HG03520 (cell line): Measurements from ENCODE around the gene CCNB2.
A peak's percentile ranks its signal among the peaks of the same experiment; 100 is the strongest.
"Not testable (repeated sequence)": the region's sequence is repeated elsewhere in the genome, so short reads cannot be mapped to it uniquely, and the experiment has no call there.

Source experiments
- ATAC-seq: cut with Tn5 transposase; IDR thresholded peaks from one replicate; pipeline ENCODE4 v1.9.1; 2021; ENCODE audit warnings: mild to moderate bottlenecking, moderate library complexity; ENCODE audit not compliant: unreplicated experiment

The CCNB2 gene

DNA sequence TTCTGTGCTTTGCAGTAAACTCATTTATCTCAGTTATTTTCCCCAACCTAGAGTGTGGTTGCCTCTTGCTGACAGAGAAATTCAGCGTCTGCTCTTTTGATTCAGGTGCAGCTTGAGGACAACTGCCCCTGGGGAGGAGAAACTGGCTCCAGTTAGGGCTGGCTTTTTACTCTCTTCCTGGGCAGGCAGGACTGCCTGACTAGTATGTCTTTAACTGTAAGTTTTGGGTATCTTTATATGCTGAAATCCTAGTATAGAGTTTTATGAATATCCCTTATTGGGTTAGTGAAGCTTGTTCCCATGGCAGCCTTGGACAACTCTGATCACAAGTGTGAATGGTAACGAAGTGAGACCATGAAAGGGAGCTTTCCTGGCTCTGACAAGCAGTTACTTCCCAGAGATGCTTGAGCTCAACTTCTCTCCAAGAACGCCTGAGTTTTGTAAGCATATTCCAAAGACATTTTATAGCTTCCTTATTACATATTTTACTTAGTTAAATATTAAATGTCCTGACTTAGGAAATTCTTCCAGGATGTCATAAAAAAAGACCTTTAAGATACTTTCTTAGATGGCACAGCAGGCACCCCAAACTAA, 27.1 kb downstream of the CCNB2 start:
- no peak for ATAC-seq

DNA sequence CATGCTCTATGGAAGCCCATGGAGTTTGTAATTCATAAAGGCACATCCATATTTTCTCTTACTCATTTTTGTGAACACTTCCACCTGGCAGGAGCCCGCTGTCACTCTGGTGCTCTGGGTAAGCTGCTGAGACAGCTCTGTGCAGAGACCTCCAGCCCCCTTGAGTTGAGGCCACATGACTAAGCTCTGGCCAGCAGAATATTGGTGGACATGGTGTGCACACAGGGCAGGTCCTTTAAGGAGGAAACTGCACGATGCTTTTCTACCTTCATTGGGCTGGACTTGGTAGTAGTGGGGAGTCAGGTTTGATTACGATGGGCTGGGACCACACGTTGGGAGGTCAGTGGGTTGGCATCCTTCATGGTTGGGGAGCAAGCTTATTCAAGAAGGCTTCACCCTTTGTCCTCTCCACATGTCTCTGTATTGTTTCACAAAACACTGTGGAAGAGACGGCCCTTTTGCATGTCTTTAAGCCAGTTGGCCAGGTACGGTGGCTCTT, 29.0 kb downstream of the CCNB2 start:
- no peak for ATAC-seq

DNA sequence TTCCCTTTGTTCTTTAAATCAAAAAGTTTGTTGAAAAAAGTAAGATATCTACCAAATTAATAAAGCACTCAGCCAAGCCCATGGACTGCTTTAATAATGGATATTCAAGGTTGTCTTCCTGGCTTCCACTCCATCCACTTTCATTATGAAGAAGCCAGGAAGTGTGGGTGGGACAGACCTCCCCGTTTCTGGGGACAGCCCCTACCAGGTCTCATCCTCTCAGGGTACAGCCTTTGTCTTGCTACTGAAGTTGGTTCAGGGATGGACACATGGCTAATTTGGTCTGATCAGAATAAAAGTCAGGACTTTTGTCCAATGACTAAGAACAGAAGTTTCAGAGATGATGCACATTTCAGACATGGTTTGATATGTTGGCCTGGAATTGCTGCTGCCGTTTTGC, 32.6 kb downstream of the CCNB2 start:
- no peak for ATAC-seq

DNA sequence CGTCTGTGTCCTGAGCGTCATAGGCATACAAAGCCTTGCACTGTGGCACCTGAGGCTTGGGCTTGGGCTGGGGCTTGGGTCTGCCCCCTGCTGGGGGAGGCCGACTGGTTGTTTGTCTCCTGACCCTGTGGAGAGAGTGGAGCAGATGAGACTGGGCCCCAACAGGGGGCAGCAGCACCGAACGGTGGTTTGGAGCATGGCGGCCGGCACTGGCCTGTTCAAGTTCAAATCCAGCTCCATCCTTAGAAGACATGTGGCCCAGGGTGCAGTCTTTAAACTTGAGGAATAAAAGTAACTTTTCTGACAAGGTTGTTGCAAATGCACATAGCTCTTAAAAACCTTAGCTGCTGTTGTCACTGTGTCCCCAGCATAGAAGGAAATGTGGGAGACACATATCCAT, 33.3 kb downstream of the CCNB2 start:
- ATAC-seq = peak; percentile 74

DNA sequence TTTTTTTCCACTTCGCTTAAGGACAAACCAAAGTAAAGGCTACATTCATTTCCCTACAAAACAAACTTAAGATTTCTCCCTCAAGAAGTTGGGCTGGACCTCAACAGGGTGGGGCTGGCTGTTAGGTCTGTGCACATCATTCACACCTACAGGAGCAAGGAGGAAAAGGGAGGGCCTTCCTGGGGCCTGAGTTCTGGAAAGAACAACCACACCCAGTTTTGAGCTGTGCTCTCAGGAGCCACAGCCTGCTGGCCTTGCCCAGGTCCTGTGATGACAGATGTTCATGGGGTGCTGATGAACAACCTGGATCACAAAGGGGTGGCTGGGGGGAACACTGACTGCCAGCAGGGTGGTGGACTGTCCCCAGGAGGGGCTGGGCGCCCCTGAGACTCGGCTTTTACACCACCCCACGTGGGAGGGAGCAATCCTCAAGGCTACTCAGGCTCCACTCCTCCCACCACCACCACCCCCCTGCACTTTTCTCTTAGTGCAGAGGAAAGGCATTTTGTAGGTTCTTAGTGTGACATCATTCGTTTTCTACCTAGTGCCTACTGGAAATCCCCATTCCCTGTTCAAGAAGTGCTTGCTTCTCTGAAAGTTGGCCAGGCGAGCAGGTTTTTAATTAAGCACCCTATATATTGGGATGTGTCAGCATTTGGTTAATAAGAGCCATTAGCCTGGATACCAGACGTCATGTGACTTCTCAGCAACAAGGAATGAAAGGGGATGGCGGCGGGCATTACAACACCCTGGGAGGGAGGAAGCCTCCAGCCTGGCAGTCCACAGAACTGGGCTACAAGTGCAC, 35.7 kb downstream of the CCNB2 start:
- ATAC-seq = no peak

DNA sequence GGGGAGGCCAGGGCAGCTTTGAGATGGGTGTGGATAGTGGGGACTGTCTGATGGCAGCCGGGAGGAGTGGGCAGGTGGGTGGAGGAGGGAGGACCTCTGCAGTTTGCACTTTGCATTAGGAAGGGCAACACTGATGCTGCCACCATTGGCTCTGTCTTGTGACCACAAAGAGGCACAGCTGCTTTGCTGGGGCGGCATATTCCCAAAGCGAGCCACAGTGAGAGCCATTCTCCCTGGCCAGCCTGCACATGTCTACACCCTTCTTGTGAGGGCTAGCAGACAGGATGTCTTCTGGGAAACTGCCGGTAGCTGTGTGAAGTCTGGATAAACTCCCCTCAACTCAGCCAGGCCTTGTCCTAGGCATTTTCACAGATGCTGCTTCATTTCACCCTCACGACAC, 38.3 kb downstream of the CCNB2 start:
- no peak for ATAC-seq

DNA sequence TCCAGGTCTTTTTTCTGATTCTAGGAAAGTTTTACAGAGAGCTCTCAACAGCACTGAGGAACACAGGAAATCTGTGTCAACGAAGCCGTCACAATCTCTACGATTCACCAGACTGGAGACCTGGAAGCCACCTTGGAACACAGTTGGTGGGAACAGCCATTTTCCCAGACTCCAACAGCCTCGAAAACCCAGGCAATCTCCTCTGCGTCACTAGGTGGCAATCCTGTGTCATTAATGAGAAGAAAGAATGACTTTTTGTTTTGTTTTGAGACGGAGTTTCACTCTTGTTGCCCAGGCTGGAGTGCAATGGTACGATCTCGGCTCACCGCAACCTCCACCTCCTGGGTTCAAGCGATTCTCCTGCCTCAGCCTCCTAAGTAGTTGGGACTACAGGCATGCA, 39.6 kb downstream of the CCNB2 start:
- ATAC-seq = not testable (repeated sequence)

DNA sequence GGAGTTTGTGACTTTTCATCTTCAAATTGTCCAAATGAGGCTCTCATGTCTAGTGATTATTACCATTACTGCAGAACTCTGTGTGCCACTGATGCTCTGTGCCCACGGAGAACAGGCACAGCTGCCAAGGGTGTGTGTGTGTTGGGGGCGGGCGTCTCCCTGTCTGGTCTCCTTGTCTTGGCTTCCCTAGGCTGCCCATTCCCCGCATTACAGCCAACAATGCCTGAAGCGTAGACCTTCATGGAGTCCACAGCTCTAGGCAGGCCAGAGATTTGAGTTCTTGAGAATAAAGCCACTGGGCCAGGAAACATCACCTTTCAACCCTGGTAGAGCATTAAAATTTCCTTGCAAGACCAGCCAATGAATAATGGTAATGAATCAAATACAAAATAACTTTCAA, 42.7 kb downstream of the CCNB2 start:
- no peak for ATAC-seq

DNA sequence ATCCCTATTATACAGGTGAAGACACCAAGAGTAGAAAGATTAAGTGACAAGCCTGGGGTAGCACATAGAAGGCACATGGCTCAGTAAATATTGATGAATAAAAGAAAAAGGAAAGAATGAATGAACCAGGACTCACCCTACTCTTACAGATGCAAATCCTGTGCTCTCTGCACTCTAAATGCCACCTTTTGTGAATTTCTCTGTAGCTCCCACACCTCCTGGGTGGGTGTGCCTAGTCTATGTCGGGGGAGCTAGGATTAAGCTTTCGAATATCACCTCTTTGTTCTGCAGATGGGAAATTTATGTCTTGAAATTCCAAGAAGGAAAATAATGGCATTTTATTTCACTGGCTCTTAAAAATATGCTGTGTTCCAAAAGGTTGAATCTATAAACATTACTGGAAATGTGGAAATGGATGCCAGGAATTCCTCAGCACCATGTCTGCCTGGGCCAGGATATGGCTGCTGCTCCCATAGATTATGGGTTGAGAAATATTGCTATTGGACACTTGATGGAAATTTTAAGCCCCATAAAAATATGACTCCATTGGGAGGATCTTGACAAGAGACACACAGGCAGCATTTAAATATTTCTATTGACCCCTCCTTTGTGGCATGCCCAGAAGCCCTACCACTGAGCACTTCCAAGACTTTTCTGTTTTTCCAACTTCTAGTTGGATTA, 43.3 kb downstream of the CCNB2 start:
- ATAC-seq = no peak

DNA sequence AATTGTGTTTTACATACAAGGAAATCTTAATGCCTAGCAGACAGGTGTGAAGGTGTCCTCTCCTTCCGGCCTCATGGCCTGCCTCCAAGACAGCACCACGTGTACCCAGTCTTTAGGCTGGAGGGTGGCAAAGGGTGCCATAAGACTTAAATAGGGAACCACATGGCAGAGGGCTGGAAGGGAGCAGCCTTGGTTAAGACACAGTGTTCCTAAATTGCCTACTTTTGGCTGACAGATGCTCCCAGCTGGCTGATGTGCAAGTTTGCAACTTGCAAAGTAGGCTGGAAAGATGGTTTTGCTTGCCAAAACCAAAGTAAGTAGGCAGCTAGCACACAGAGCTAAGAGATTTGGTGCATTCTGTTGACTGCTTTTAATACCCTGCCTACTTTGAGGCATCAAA, 45.2 kb downstream of the CCNB2 start:
- ATAC-seq = no peak

DNA sequence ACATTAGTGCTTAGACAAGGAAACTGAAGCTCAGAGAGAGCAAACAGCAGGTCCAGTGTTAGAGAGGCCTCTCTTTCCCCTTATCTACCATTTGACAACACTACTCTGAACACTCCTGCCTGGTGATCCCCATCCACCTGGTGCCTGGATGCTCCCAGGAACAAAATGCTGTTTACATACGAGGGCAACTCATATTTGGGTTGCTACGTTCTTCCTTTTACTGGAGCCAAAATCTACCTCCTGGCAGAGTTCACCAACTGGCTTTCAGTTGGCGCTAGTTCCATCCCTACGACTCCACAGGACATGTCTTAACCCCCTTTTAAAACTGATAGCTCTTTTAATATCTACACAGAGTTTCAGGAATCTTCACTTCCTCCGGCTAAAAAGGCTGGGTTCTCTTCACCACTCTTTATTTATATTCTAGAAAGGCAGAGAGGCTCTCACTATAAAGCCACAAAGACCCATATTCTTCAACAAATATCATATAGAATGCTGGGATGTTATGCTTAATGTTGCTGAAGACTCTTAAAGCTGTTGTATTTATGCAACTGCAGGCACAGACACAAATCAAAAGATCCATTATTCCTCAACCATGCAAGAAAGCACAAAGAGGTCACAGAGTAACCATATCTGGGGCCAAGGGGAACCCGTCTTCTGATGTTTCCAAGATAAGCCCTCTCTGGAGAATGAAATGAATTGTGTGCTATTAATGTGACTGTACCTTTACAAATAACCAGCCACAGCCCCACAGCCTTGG, 47.9 kb downstream of the CCNB2 start:
- ATAC-seq = no peak

DNA sequence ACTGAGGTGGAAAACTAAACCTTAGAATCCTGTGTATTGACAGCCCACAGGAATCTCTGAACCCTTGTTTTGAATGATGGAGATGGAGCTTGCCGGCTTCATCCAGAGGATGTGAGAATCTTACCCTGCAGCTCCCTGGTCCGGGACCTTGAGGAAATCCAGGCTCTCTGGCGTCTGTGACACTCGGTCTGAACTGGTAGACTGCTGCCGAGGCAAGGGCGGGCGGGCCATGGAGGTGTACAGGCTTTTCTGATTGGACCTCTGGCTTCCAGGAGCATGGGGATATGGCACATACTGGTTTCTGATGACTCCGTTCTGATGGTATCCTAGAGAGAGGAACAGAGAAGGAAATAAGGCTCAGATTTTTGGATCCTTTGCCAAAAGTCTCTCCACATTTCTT, 48.5 kb downstream of the CCNB2 start:
- no peak for ATAC-seq

DNA sequence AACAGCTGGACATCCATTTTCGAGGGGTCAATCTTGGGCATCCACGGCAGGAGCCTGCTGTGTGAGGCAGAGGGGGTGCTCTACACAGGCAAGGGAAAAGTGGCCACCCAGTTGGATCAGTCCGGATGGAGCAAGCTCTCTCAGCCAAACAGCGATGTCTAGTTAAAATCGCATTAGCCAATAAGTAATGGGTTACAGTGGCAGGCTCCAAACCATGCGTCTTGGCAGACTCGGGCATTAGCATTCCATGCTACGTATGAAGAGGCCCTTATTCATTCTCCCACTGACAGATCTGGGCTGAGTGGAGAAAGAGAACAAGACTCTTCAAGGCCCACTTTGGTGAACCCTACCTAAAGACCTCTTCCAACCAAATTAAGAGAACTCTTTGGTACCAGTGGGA, 49.3 kb downstream of the CCNB2 start:
- ATAC-seq = no peak

DNA sequence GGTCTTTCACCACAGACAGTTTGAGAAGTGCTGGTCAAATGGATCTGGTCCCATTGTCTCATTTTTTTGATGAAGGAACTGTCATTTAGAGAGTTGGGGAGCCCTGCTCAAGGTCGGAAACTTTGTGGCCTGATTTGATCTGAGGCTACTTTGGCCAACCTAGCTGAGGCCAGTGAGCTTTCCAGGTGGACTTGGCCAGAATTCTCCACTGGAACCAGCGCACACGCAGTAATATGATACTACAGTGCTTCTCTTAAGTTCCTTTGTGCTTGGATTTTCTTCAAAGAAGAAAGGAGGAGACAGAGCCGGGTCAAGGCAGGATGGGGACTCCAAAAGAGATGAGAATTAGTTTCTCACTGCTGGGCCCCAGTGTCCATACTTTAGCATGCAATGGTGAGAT, 50.5 kb downstream of the CCNB2 start:
- ATAC-seq = no peak

DNA sequence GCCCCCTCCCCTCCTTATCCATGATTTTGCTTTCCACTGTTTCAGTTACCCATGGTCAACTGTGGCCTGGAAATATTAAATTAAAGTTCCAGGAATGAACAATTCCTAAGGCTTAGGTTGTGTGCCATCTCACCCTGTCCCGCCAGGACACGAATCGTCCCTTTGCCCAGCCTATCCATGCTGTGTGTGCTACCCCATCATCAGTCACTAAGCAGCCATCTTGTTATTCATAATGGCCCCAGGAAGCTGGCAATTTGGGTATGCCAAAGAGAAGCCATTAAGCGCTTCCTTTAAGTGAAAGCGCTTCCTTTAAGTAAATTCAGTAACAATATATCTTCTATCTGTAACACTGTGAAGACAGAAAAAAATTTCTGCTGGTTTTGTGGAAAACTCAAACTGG, 52.5 kb downstream of the CCNB2 start:
- no peak for ATAC-seq

DNA sequence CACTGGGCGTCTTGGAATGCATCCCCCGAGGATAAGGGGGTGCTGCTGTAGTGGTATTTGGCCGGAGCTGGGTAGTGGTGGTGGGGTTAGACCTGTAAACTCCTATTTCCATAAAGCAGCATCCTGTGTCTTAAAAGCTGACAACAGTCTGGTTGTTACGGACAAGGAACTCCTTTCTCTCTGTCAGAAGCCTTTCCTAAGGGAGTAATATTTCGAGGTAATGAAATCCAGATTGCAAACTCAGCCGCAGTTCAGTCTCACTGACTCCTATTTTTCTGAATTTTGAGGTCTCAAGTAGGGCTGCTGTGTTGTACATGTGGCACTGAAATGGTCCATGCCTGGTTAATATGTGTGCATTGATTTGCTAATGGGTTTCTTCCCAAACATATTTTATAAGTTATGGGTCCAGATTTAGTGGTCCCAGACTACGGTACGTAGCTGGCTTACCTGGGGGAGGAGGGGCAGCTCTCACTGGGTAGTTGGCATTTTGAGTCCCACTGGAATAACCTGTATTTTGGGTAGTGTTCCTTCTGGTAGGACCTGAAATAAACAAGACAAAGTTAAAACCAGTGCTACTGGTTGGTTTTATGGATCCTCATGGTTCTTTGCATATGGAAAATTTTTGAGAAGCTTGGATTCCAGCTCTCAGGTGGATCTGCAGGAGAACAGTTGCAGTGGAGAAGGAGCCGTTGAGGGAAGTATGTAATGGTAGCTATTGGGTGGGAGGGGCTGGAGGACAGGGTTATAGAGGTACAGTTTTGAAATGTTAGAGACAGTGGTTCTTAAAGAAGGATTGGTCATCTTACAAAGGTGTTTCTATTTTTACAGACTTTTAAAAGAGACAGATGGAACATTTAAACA, 53.1 kb downstream of the CCNB2 start:
- no peak for ATAC-seq

DNA sequence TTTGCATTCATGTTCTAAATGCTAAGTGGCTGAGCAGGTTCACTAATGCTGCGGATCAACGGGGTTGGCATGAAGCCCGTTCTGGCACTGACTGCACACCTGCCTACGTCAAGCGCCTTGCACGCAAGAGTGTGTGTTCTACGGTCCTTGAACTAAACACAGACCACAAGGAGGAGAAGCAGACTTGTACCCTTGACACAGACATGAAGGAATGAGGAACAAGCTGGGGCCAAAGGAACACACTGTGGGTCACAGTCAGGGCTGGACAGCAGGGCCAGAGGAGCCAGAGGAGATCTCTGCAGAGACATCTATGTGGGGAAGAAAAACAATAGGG, 53.7 kb downstream of the CCNB2 start:
- no peak for ATAC-seq

DNA sequence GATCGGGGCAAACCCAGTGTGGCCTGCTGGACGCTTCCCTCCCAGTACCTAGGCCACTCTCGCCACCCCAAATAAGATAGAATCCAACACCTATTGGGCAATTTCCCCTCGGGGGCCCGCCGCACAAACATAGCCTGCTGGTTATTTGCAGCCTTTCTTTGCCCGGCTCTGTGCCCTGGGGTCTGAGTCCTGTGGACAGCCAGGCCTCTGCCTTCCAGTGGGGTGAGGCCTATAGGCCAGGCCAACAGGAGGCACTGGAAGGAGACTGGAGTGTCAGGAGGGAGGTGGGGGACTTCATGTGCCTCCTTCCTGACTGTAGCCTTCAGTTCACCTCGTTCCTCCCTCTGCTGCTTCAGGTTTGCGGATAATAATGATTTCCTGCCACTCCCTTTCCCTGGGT, 54.3 kb downstream of the CCNB2 start:
- ATAC-seq = no peak

DNA sequence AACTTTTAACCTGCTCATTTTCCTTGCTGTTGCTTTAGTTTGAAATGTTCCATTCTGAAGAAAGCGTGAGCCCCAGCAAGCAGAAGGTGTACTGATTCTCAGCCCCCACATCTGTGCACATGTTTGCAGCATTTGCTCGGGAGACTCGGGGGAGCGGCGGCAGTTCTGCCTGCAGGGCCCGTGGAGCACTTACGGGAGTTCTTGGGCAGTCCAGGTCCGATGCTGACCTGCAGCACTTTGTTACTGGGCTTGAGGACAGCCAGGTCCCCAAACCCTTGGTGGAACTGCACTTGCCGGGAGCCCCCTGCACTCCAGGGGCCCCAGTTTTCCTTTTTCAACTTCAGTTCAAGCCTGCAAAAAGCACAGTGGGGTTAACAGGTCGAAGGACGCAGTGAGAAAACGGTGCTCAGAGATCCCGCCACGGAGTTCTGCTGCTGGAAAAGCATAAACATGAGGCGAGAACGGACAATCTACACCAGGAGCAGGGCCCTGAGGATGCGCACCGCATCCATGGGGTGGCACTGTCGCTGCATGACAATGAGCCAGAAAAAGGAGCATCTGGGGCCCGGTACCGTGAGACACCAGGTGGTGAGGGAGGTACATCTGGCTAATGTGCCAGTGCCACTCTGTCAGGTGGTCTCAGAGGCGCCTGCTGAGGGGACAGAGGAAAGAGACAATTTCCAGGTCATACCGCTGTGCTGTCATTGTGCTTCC, 56.1 kb downstream of the CCNB2 start:
- no peak for ATAC-seq

DNA sequence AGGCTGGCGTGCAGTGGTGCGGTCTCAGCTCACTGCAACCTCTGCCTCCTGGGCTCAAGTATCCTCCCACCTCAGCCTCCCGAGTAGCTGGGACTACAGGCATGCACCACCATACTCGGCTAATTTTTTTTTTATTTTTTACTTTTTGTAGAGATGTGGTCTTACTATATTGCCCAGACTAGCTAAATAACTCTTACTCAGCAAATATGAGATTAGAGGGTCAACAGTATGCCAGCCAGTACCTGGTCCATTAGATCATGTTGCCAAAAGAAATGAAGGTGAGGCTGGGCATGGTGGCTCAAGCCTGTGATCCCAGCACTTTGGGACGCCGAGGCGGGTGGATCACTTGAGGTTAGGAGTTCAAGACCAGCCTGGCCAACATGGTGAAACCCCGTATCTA, 57.1 kb downstream of the CCNB2 start:
- not testable (repeated sequence) for ATAC-seq
